ENCODE data around the gene TOLLIP. TPM values are rescaled to one million over a fixed set of nuclear protein-coding genes. Genes with fewer than 3 reads are reported as not detected.

TOLLIP gene
- total RNA-seq, 2 donors from 2014 or later = 72.8 to 161 TPM

GRCh38 chr11:1295591-1295990 is 13.8 kb downstream of the TOLLIP start:
- no peak for DNase-seq (ENCODE audit: low spot score)
- TF ChIP-seq POLR2AphosphoS5 (IDR thresholded peaks at IDR 0.05) = no peak
- no peak for TF ChIP-seq CTCF (IDR thresholded peaks at IDR 0.05)
- TF ChIP-seq POLR2A (IDR thresholded peaks at IDR 0.05) = no peak
- H3K27me3 ChIP-seq (replicated peaks; ENCODE audit: insufficient read depth) = no peaks in the 10 kb centered on the region
- H3K4me3 ChIP-seq = no peak overlapping the region
- H3K9me3 ChIP-seq = no peaks in the 10 kb centered on the region
- intact Hi-C loops (cut with DNase I) = no loop called here
- H3K27ac ChIP-seq = no peak overlapping the region
- H3K36me3 ChIP-seq = no peaks in the 10 kb centered on the region
- peaks cover 12% of the 10 kb centered on the region for H3K4me1 ChIP-seq (replicated peaks)
- 93% methylated on average over 23 of the region's 23 CpGs for WGBS

- no peak for TF ChIP-seq POLR2A (IDR thresholded peaks at IDR 0.05)
- no peak for TF ChIP-seq CTCF (IDR thresholded peaks at IDR 0.05)
- no peak for TF ChIP-seq POLR2AphosphoS5 (IDR thresholded peaks at IDR 0.05)
- WGBS = 91% methylated on average over 22 of the region's 22 CpGs
- no peak for DNase-seq (ENCODE audit: low spot score)
- H3K27ac ChIP-seq = no peak overlapping the region
- H3K4me1 ChIP-seq (replicated peaks) = peaks cover 12% of the 10 kb centered on the region
- intact Hi-C loops (cut with DNase I) = no loop called here
- no peaks in the 10 kb centered on the region for H3K27me3 ChIP-seq (replicated peaks; ENCODE audit: insufficient read depth)
- peaks cover under 1 to 1% of the 10 kb centered on the region in 2 donors for H3K36me3 ChIP-seq
- H3K9me3 ChIP-seq = no peaks in the 10 kb centered on the region
- no peak overlapping the region for H3K4me3 ChIP-seq
Measured at GRCh38 chr11:1295086-1295485, 14.3 kb downstream of the TOLLIP start.

- no peak for DNase-seq (ENCODE audit: low spot score)
- Histone ChIP-seq H3K4me3 (no peak overlapping the region), H3K27me3 (replicated peaks; ENCODE audit: insufficient read depth) (no peaks in the 10 kb centered on the region), H3K4me1 (replicated peaks) (peaks cover 8% of the 10 kb centered on the region), H3K27ac (no peak overlapping the region), H3K36me3 (peaks cover 9 to 13% of the 10 kb centered on the region in 2 donors), H3K9me3 (no peaks in the 10 kb centered on the region)
- peak in 2 of 4 experiments; percentile 42 to 46 for TF ChIP-seq CTCF (IDR thresholded peaks at IDR 0.05)
- no peak for TF ChIP-seq POLR2AphosphoS5 (IDR thresholded peaks at IDR 0.05)
- no peak for TF ChIP-seq POLR2A (IDR thresholded peaks at IDR 0.05)
- intact Hi-C loops (cut with DNase I) = no loop called here
- 74% methylated on average over 13 of the region's 13 CpGs for WGBS
Measured at GRCh38 chr11:1293619-1294015, 15.8 kb downstream of the TOLLIP start.

- Histone ChIP-seq H3K27ac (no peak overlapping the region), H3K9me3 (no peaks in the 10 kb centered on the region), H3K4me1 (replicated peaks) (peaks cover 5% of the 10 kb centered on the region), H3K36me3 (peaks cover 12 to 17% of the 10 kb centered on the region in 2 donors), H3K4me3 (no peak overlapping the region), H3K27me3 (replicated peaks; ENCODE audit: insufficient read depth) (no peaks in the 10 kb centered on the region)
- intact Hi-C loops (cut with DNase I) = no loop called here
- WGBS = 83% methylated on average over 43 of the region's 43 CpGs
- no peak for DNase-seq (ENCODE audit: low spot score)
- TF ChIP-seq CTCF (IDR thresholded peaks at IDR 0.05) (no peak), POLR2A (IDR thresholded peaks at IDR 0.05) (no peak), POLR2AphosphoS5 (IDR thresholded peaks at IDR 0.05) (no peak)
Measured at GRCh38 chr11:1292644-1293618, 16.5 kb downstream of the TOLLIP start.
